K562 (cell line): ENCODE results near the gene EGLN3. TPM values are rescaled to one million over a fixed set of nuclear protein-coding genes. Genes with fewer than 3 reads are reported as not detected.
A peak's percentile ranks its signal among the peaks of the same experiment; 100 is the strongest.

ENCODE experiments used
- ATAC-seq: fragments of 200-7000 bp; cut with Tn5 transposase; 3 replicates; pipeline ENCODE4 v1.9.1; 2020; ENCODE audit warnings: moderate library complexity
- BruUV-seq: library from RNA; stranded (reverse); fragments of 400-500 nt; replicated peaks from 2 replicates; lab custom pipeline; 2021; lab: Mats Ljungman, UMichigan
- CTCF ChIA-PET: fragments of 300-600 bp; formaldehyde crosslinking; extraction: SDS; loops from one replicate; lab custom pipeline; 2021; ENCODE audit warnings: low intra/inter-chr PET ratio; lab: Yijun Ruan, JAX
- POLR2A ChIA-PET: fragments of 300-600, 350-650 bp; sonication (Branson Sonifier 250); formaldehyde crosslinking; extraction: SDS; loops from one replicate; lab custom pipeline; 2021; ENCODE audit warnings: antibody characterized with exemption, inconsistent platforms; lab: Yijun Ruan, JAX
- DNase-seq, 4 experiments: peaks; one replicate each; pipeline versions ENCODE4 v3.0.0 to v3.0.0-alpha.2; 2011 to 2018; ENCODE audit warnings: low spot score in 3 of 4, mixed read lengths in 3 of 4; ENCODE audit errors: extremely low read depth in 1 of 4
- FAIRE-seq: peaks from 2 replicates; lab custom pipeline; 2011; peaks lifted over from hg19 to GRCh38; lab: Jason Lieb, UNC
- H2AFZ ChIP-seq: 2 replicates; pipeline ENCODE4 v1.6.0; 2011; ENCODE audit warnings: low read depth, low read length, control low read depth, inconsistent platforms
- H3K27ac ChIP-seq: fragments of 200-600 bp; 3 replicates; pipeline ENCODE4 v1.8.0; 2011; ENCODE audit warnings: low read depth, mild to moderate bottlenecking, control low read depth, inconsistent platforms, low read length, moderate library complexity, mixed read lengths; ENCODE audit errors: extremely low read depth
- H3K27me3 ChIP-seq, 2 experiments: fragments of 300-600 bp in 1 of 2; 2 replicates in 1 of 2; 3 replicates in 1 of 2; pipeline versions ENCODE4 v1.6.0 to v1.8.0; 2011; ENCODE audit warnings: inconsistent platforms in 2 of 2, low read length in 2 of 2, mild to moderate bottlenecking in 1 of 2, mixed read lengths in 1 of 2, moderate library complexity in 1 of 2; ENCODE audit not compliant: control insufficient read depth in 2 of 2, insufficient read depth in 2 of 2
- H3K36me3 ChIP-seq: fragments of 300-600 bp; 3 replicates; pipeline ENCODE4 v1.8.0; 2011; ENCODE audit warnings: mild to moderate bottlenecking, low read length, inconsistent platforms; ENCODE audit not compliant: control insufficient read depth, insufficient read depth
- H3K4me1 ChIP-seq, 2 experiments: fragments of 200-600 bp in 1 of 2; replicated peaks in 1 of 2; 2 replicates in 1 of 2; 3 replicates in 1 of 2; pipeline versions ENCODE4 v1.5.1 to v1.8.0; 2011; ENCODE audit warnings: inconsistent platforms in 2 of 2, low read length in 2 of 2, mild to moderate bottlenecking in 1 of 2, mixed read lengths in 1 of 2, moderate library complexity in 1 of 2; ENCODE audit not compliant: control insufficient read depth in 2 of 2, insufficient read depth in 2 of 2
- H3K4me2 ChIP-seq: 2 replicates; pipeline ENCODE4 v1.6.1; 2011; ENCODE audit warnings: low read length, control low read depth, inconsistent platforms, mixed read lengths; ENCODE audit not compliant: insufficient read depth
- H3K4me3 ChIP-seq: fragments of 200-600 bp; sonication (generic), shearing (Covaris generic); 2 replicates; pipeline ENCODE4 v1.5.1; 2016; ENCODE audit warnings: control low read depth, inconsistent platforms
- H3K79me2 ChIP-seq: fragments of 200-600 bp; 3 replicates; pipeline ENCODE4 v1.8.0; 2011; ENCODE audit warnings: low read length, inconsistent platforms; ENCODE audit not compliant: control insufficient read depth, insufficient read depth
- H3K9ac ChIP-seq, 2 experiments: 2 replicates each; pipeline versions ENCODE4 v1.6.0 to v1.6.1; 2011; ENCODE audit warnings: low read depth in 2 of 2, low read length in 2 of 2, control low read depth in 1 of 2, inconsistent platforms in 1 of 2, mild to moderate bottlenecking in 1 of 2, mixed read lengths in 1 of 2; ENCODE audit not compliant: insufficient read depth in 1 of 2
- H3K9me1 ChIP-seq: one replicate; pipeline ENCODE4 v1.6.0; 2011; ENCODE audit warnings: inconsistent platforms, mild to moderate bottlenecking, low read length, moderate library complexity; ENCODE audit not compliant: control insufficient read depth, insufficient read depth
- H3K9me3 ChIP-seq: replicated peaks from 2 replicates; pipeline ENCODE4 v1.5.1; 2011; ENCODE audit warnings: low read depth, low read length, inconsistent platforms; ENCODE audit not compliant: control insufficient read depth, insufficient read depth
- H4K20me1 ChIP-seq: replicated peaks from 2 replicates; pipeline ENCODE4 v1.6.1; 2011; ENCODE audit warnings: low read length, inconsistent platforms, mixed read lengths; ENCODE audit not compliant: control insufficient read depth, insufficient read depth
- CBFA2T2 ChIP-seq: fragments of 450-650 bp; conservative IDR thresholded peaks from 2 replicates; pipeline ENCODE4 v1.6.1; 2017; ENCODE audit warnings: mild to moderate bottlenecking
- CCAR2 ChIP-seq: fragments of 200-400 bp; formaldehyde crosslinking; IDR thresholded peaks from 2 replicates; pipeline ENCODE4 v1.6.1; 2017; ENCODE audit warnings: mild to moderate bottlenecking, low read depth, low read length
- EZH2 ChIP-seq: IDR thresholded peaks from 2 replicates; pipeline ENCODE4 v1.6.1; 2012; ENCODE audit warnings: low read depth, mild to moderate bottlenecking, inconsistent platforms, low read length, borderline replicate concordance
- HDAC2 ChIP-seq: fragments of 450-650 bp; IDR thresholded peaks from 2 replicates; pipeline ENCODE4 v1.6.1; 2016; ENCODE audit warnings: mild to moderate bottlenecking
- HMG20B ChIP-seq: fragments of 250-450 bp; sonication (Bioruptor Pico); IDR thresholded peaks from 2 replicates; pipeline ENCODE4 v1.5.0; 2021; ENCODE audit warnings: mild to moderate bottlenecking
- HNRNPL ChIP-seq: fragments of 200-400 bp; formaldehyde crosslinking; IDR thresholded peaks from 2 replicates; pipeline ENCODE4 v1.6.1; 2017; ENCODE audit warnings: low read depth, mild to moderate bottlenecking, low read length
- KDM1A ChIP-seq, 2 experiments: fragments of 450-650 bp; IDR thresholded peaks; 2 replicates each; pipeline ENCODE4 v1.6.1; 2016; ENCODE audit warnings: mild to moderate bottlenecking in 2 of 2
- KDM5B ChIP-seq: fragments of 200-600 bp; sonication (generic); IDR thresholded peaks from 2 replicates; pipeline ENCODE4 v1.6.1; 2012; ENCODE audit warnings: low read depth, mild to moderate bottlenecking, moderate library complexity, low read length, control low read depth, inconsistent platforms; ENCODE audit not compliant: insufficient replicate concordance
- LCOR ChIP-seq: sonication (generic); formaldehyde crosslinking; IDR thresholded peaks from 2 replicates; pipeline ENCODE4 v1.8.0; 2022; ENCODE audit warnings: mild to moderate bottlenecking, missing genetic modification reagents
- MCM7 ChIP-seq, 2 experiments: fragments of 450-650 bp; IDR thresholded peaks; 2 replicates each; pipeline ENCODE4 v1.6.1; 2016 to 2018
- NCOR1 ChIP-seq: fragments of 450-650 bp; IDR thresholded peaks from 2 replicates; pipeline ENCODE4 v1.6.1; 2016; ENCODE audit warnings: mild to moderate bottlenecking, moderate library complexity
- NELFE ChIP-seq: IDR thresholded peaks from 2 replicates; pipeline ENCODE4 v1.6.1; 2011; ENCODE audit warnings: mild to moderate bottlenecking; ENCODE audit not compliant: insufficient read depth, insufficient read length
- POLR2A ChIP-seq: fragments of 450-650 bp; conservative IDR thresholded peaks from 2 replicates; pipeline ENCODE4 v1.6.1; 2016
- SNRNP70 ChIP-seq: fragments of 200-400 bp; formaldehyde crosslinking; optimal IDR thresholded peaks from 2 replicates; pipeline ENCODE3; 2017; ENCODE audit warnings: low read depth, low read length
- SREBF2 ChIP-seq: sonication (generic); formaldehyde crosslinking; IDR thresholded peaks from 2 replicates; pipeline ENCODE4 v1.4.0; 2020; ENCODE audit warnings: mild to moderate bottlenecking, missing genetic modification reagents
- STAT5A ChIP-seq: IDR thresholded peaks from 2 replicates; pipeline ENCODE4 v1.6.1; 2012; ENCODE audit warnings: low read length, inconsistent platforms, borderline replicate concordance
- TAL1 ChIP-seq: fragments of 450-650 bp; IDR thresholded peaks from 2 replicates; pipeline ENCODE4 v1.6.1; 2016; ENCODE audit warnings: mild to moderate bottlenecking
- TCF3 ChIP-seq: sonication (generic); formaldehyde crosslinking; IDR thresholded peaks from 2 replicates; pipeline ENCODE4 v1.4.0; 2020; ENCODE audit warnings: mild to moderate bottlenecking, missing genetic modification reagents
- ZNF583 ChIP-seq: fragments of 250-450 bp; sonication (Bioruptor Pico); IDR thresholded peaks from 2 replicates; pipeline ENCODE4 v1.4.0; 2020
- WGBS: fragments of 100-300 bp; shearing (Covaris generic); methylation state at CpG from one replicate; pipeline ENCODE4 v1.1.6; 2016; ENCODE audit warnings: low coverage, mixed read lengths; ENCODE audit not compliant: insufficient coverage; ENCODE audit errors: missing lambda C conversion rate; 5-methylcytosine and 5-hydroxymethylcytosine counted together
- in situ Hi-C: fragments of 300-500 bp; cut with MboI; formaldehyde crosslinking; loops from 4 replicates; pipeline ENCODE4 v1.15.0; 2018; ENCODE audit warnings: inconsistent platforms, mixed read lengths
- intact Hi-C: fragments of 100-400 bp; cut with micrococcal nuclease; formaldehyde crosslinking; loops from 2 replicates; pipeline ENCODE4 v1.14.2; 2022
- polyA plus RNA-seq, 8 experiments: library from polyadenylated mRNA; depleted of rRNA in 4 of 8; stranded (reverse) in 5 of 8; unstranded in 3 of 8; fragments of >200 nt; fragmentation: Nextera tagmentation in 2 of 8; fragmentation: Illumina TruSeq in 1 of 8; extraction: Ambion mirVana in 2 of 8; extraction: Trizol in 1 of 8; gene quantifications; 2 replicates each; pipeline versions ENCODE4 v1.2.1 to v1.2.3, GENCODE V29; 2011 to 2014; ENCODE audit warnings: inconsistent platforms in 1 of 8, missing spikeins in 1 of 8
- total RNA-seq, 7 experiments: library from RNA; depleted of rRNA in 6 of 7; stranded (reverse); fragments of >200 nt in 6 of 7; fragmentation: Illumina TruSeq in 2 of 7; extraction: Trizol in 2 of 7; gene quantifications; 2 replicates each; pipeline versions ENCODE4 v1.2.1 to v1.2.3, GENCODE V29; 2011 to 2021; ENCODE audit warnings: low replicate concordance in 1 of 7
- TF ChIP-seq, protein P1 (sequence below): sonication (generic); formaldehyde crosslinking; IDR thresholded peaks from 2 replicates; pipeline ENCODE4 v1.8.1; 2023; ENCODE audit warnings: mild to moderate bottlenecking, missing genetic modification reagents
- TF ChIP-seq, protein P2 (sequence below): fragments of 250-450 bp; sonication (Bioruptor Pico); IDR thresholded peaks from 2 replicates; pipeline ENCODE4 v1.9.0; 2021; ENCODE audit warnings: mild to moderate bottlenecking
- TF ChIP-seq, protein P3 (sequence below): fragments of 250-450 bp; sonication (Bioruptor Pico); IDR thresholded peaks from 2 replicates; pipeline ENCODE4 v1.8.0; 2022; ENCODE audit warnings: moderate library complexity, mild to moderate bottlenecking, inconsistent platforms

EGLN3 gene
- total and polyA plus RNA-seq, 9 of the 15 experiments (the other 6 are each of a cell fraction or from before 2014, with no cell fraction given): 2.5 to 87.6 (median 5.8) TPM

DNA sequence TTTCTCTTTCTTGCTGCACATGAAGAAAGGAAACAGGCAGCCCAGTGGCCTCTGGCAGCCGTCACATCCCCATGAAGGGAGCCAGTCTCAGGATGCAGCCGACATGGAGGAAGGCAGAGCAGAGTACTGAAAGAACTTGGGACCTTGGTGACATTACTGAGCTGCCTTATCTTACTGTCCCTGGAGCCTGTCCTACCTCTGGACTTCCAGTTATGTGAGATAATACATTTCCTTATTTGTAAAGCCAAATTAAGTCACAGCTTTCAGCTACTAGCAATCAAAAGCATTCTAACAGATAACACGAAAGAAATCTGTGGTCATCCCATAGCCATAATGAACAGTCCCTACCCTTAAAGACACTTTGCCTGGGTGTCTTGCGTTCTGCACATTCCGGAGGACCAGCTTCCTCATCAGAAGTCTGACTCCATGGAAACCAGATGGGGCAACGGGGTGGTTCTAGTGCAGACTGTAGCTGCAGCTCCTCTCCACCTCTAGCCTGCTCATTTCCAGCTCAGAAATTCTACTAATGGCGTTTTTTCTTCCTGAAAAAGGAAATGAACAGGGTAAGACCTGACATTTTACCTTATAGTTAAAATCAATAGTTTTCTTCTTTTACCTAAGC lies 7.8 kb upstream of the EGLN3 start:
- BruUV-seq: no TSS peak
- TF ChIP-seq, protein P1, sequence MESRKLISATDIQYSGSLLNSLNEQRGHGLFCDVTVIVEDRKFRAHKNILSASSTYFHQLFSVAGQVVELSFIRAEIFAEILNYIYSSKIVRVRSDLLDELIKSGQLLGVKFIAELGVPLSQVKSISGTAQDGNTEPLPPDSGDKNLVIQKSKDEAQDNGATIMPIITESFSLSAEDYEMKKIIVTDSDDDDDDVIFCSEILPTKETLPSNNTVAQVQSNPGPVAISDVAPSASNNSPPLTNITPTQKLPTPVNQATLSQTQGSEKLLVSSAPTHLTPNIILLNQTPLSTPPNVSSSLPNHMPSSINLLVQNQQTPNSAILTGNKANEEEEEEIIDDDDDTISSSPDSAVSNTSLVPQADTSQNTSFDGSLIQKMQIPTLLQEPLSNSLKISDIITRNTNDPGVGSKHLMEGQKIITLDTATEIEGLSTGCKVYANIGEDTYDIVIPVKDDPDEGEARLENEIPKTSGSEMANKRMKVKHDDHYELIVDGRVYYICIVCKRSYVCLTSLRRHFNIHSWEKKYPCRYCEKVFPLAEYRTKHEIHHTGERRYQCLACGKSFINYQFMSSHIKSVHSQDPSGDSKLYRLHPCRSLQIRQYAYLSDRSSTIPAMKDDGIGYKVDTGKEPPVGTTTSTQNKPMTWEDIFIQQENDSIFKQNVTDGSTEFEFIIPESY (CRISPR knock-in tag): no peak
- peak; percentile 35; the same call in 1 of the 2 replicates for TF ChIP-seq NCOR1
- no peak for TF ChIP-seq NELFE
- peak; percentile 55 for TF ChIP-seq TAL1
- peak; percentile 80 to 87 for TF ChIP-seq KDM1A (IDR thresholded peaks at IDR 0.05)
- TF ChIP-seq HDAC2: peak; percentile 77
- TF ChIP-seq CCAR2: no peak
- TF ChIP-seq STAT5A: no peak
- no peak for TF ChIP-seq POLR2A
- 0 out of 2 replicates have a peak, but pooled peaks have one; percentile 27 for TF ChIP-seq CBFA2T2
- TF ChIP-seq MCM7 (IDR thresholded peaks at IDR 0.05): no peak
- TF ChIP-seq, protein P2, sequence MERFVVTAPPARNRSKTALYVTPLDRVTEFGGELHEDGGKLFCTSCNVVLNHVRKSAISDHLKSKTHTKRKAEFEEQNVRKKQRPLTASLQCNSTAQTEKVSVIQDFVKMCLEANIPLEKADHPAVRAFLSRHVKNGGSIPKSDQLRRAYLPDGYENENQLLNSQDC (CRISPR knock-in tag): no peak
- TF ChIP-seq, protein P3, sequence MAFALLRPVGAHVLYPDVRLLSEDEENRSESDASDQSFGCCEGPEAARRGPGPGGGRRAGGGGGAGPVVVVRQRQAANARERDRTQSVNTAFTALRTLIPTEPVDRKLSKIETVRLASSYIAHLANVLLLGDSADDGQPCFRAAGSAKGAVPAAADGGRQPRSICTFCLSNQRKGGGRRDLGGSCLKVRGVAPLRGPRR (CRISPR knock-in tag): no peak
- no peak for TF ChIP-seq SREBF2 (CRISPR knock-in tag)
- no peak for TF ChIP-seq LCOR (CRISPR knock-in tag)
- no peak for TF ChIP-seq HNRNPL
- TF ChIP-seq HMG20B: no peak
- TF ChIP-seq TCF3 (CRISPR knock-in tag): peak; percentile 72
- no peak for TF ChIP-seq KDM5B
- no peak for TF ChIP-seq EZH2
- TF ChIP-seq SNRNP70: no peak
- no peak for TF ChIP-seq ZNF583 (CRISPR knock-in tag)

More for the DNA sequence above, 7.8 kb upstream of the EGLN3 start:
- no peaks in the 10 kb centered on the region for H3K27me3 ChIP-seq
- WGBS: 18% methylated on average over 6 of the region's 7 CpGs
- H3K9ac ChIP-seq: no peak overlapping the region
- in situ Hi-C loops (no loop called here), intact Hi-C loops (no loop called here)
- H4K20me1 ChIP-seq: no peaks in the 10 kb centered on the region
- DNase-seq (peak in 2 of 4 experiments; percentile 28 to 40), FAIRE-seq (no peak), ATAC-seq (peak; percentile 77)
- no peaks in the 10 kb centered on the region for H3K79me2 ChIP-seq
- peak overlapping the region; percentile 4; the same call in 1 of the 2 replicates for H2AFZ ChIP-seq
- H3K9me3 ChIP-seq: peaks cover 4% of the 10 kb centered on the region; the same call in 1 of the 2 replicates
- no peaks in the 10 kb centered on the region for H3K9me1 ChIP-seq
- H3K27ac ChIP-seq: no peak overlapping the region
- ChIA-PET POLR2A (interaction anchor here (1.3 to 1.6 kb wide), 3 partner anchors 8 to 102 kb away, joined by 3 to 8 read pairs (median 8); partner anchors contain the start of gene EGLN3), CTCF (no interaction called here)
- H3K4me1 ChIP-seq: peaks cover 2 to 9% of the 10 kb centered on the region in 2 experiments; a peak in 3 of 5 replicates
- H3K4me2 ChIP-seq: peak overlapping the region; percentile 18
- H3K4me3 ChIP-seq: no peak overlapping the region
- H3K36me3 ChIP-seq: no peaks in the 10 kb centered on the region
